ENCODE results near the gene PFDN5. TPM values are rescaled to one million over a fixed set of nuclear protein-coding genes. Genes with fewer than 3 reads are reported as not detected.

Gene PFDN5
- total RNA-seq: 100 to 1,000 TPM; 223 to 578 (median 263) TPM

GRCh38 chr12:53295070-53295890 is at the start of gene PFDN5:
TSS of gene PFDN5 (plus strand) at chr12:53295542. CDS start at chr12:53295568, 26 bp downstream.
- Histone ChIP-seq H3K36me3 (peaks cover 0 to 10% (median 0%) of the 10 kb centered on the region in 3 donors), H3K27ac (peak within 1 kb of the TSS; percentile 83 to 88 (median 87)), H3K9me3 (no peaks in the 10 kb centered on the region), H3K4me3 (peak within 1 kb of the TSS; percentile 72 to 95 (median 86)), H3K4me1 (peaks cover 0 to 32% (median 11%) of the 10 kb centered on the region in 4 donors), H3K27me3 (no peaks in the 10 kb centered on the region)
- TF ChIP-seq CTCF (IDR thresholded peaks at IDR 0.05) (peak in 4 of 6 experiments; percentile 10 to 49 (median 36)), POLR2A (IDR thresholded peaks at IDR 0.05) (peak; percentile 44 to 68)
- DNase-seq: peak; percentile 86 to 95 (median 87)

GRCh38 chr12:53251477-53252348 is 43.6 kb upstream of the PFDN5 start:
- TF ChIP-seq POLR2A (IDR thresholded peaks at IDR 0.05): peak in 1 of 2 donors; percentile 53
- peak in 5 of 6 experiments; percentile 25 to 63 (median 43) for TF ChIP-seq CTCF (IDR thresholded peaks at IDR 0.05)
- peaks cover 0 to 17% (median 0%) of the 10 kb centered on the region in 3 donors for H3K36me3 ChIP-seq

GRCh38 chr12:53252349-53252916 is 42.9 kb upstream of the PFDN5 start:
- peaks cover 0 to 24% (median 13%) of the 10 kb centered on the region in 4 donors for H3K4me1 ChIP-seq
- peaks cover 0 to 17% (median 0%) of the 10 kb centered on the region in 3 donors for H3K36me3 ChIP-seq
- H3K4me3 ChIP-seq: peak overlapping the region; percentile 76 to 94 (median 90)
- H3K27me3 ChIP-seq: no peaks in the 10 kb centered on the region
- peak overlapping the region; percentile 82 to 95 (median 90) for H3K27ac ChIP-seq
- TF ChIP-seq CTCF (IDR thresholded peaks at IDR 0.05) (no peak), POLR2A (IDR thresholded peaks at IDR 0.05) (no peak)
- peak in 1 of 3 donors; percentile 63 for DNase-seq
- H3K9me3 ChIP-seq: no peaks in the 10 kb centered on the region

More at GRCh38 chr12:53251477-53252348, 43.6 kb upstream of the PFDN5 start:
- H3K27ac ChIP-seq: peak overlapping the region; percentile 82 to 95 (median 90)
- H3K9me3 ChIP-seq: no peaks in the 10 kb centered on the region
- H3K4me3 ChIP-seq: peak overlapping the region; percentile 76 to 94 (median 90)
- peak; percentile 71 to 93 (median 85) for DNase-seq
- no peaks in the 10 kb centered on the region for H3K27me3 ChIP-seq
- H3K4me1 ChIP-seq: peaks cover 0 to 24% (median 13%) of the 10 kb centered on the region in 4 donors

GRCh38 chr12:53253298-53253697 is 42.0 kb upstream of the PFDN5 start:
- H3K4me3 ChIP-seq: peak overlapping the region in 2 of 4 donors; percentile 76 to 94
- H3K4me1 ChIP-seq: peaks cover 0 to 24% (median 13%) of the 10 kb centered on the region in 4 donors
- no peak for TF ChIP-seq CTCF (IDR thresholded peaks at IDR 0.05)
- no peak for TF ChIP-seq POLR2A (IDR thresholded peaks at IDR 0.05)
- H3K27ac ChIP-seq: peak overlapping the region in 1 of 4 donors; percentile 89
- H3K9me3 ChIP-seq: no peaks in the 10 kb centered on the region
- H3K36me3 ChIP-seq: peaks cover 0 to 17% (median 0%) of the 10 kb centered on the region in 3 donors
- no peak for DNase-seq
- no peaks in the 10 kb centered on the region for H3K27me3 ChIP-seq

All from Peyer's patch (tissue), 4 donors.